Gastroesophageal sphincter (tissue), 4 donors: Measurements from ENCODE around the gene PLAGL1. TPM values are rescaled to one million over a fixed set of nuclear protein-coding genes. Genes with fewer than 3 reads are reported as not detected.
A peak's percentile ranks its signal among the peaks of the same experiment; 100 is the strongest.

ENCODE experiments used
- ATAC-seq: fragments of 150-250 bp; one replicate; pipeline ENCODE4 v1.9.1; 2016; ENCODE audit warnings: mild to moderate bottlenecking, moderate library complexity
- H3K27ac ChIP-seq, 4 donors: fragments of 200-600 bp; sonication (generic) in 3 of 4; 1 replicate in 3 of 4; 2 replicates in 1 of 4; pipeline ENCODE4 v1.5.1; 2016 to 2019
- H3K27me3 ChIP-seq: fragments of 200-600 bp; sonication (generic); one replicate; pipeline ENCODE4 v1.5.1; 2019
- H3K36me3 ChIP-seq, 2 donors: fragments of 200-600 bp; sonication (generic); one replicate each; pipeline ENCODE4 v1.5.1; 2019; ENCODE audit warnings: control low read depth in 1 of 2
- H3K4me1 ChIP-seq, 3 donors: fragments of 200-600 bp; sonication (generic); 1 replicate in 2 of 3; 2 replicates in 1 of 3; pipeline ENCODE4 v1.5.1; 2016 to 2019; ENCODE audit warnings: control low read depth in 2 of 3
- H3K4me3 ChIP-seq, 2 donors: fragments of 200-600 bp; sonication (generic); one replicate each; pipeline ENCODE4 v1.5.1; 2019; ENCODE audit warnings: mild to moderate bottlenecking in 1 of 2, moderate library complexity in 1 of 2
- H3K9me3 ChIP-seq, 3 donors: fragments of 200-600 bp; sonication (generic); one replicate each; pipeline ENCODE4 v1.5.1; 2017 to 2019; ENCODE audit warnings: control low read depth in 2 of 3
- EP300 ChIP-seq: sonication (generic); formaldehyde crosslinking; IDR thresholded peaks from one replicate; pipeline ENCODE4 v1.6.1; 2017; ENCODE audit warnings: antibody characterized with exemption, mild to moderate bottlenecking
- POLR2A ChIP-seq, 2 donors: fragments of 450-650 bp; IDR thresholded peaks; one replicate each; pipeline ENCODE4 v1.6.1; 2017; ENCODE audit warnings: antibody characterized with exemption in 2 of 2, mild to moderate bottlenecking in 2 of 2, moderate library complexity in 1 of 2
- POLR2AphosphoS5 ChIP-seq: sonication (generic); formaldehyde crosslinking; IDR thresholded peaks from one replicate; pipeline ENCODE4 v1.6.1; 2017; ENCODE audit warnings: antibody characterized with exemption
- WGBS, 2 donors: methylation state at CpG; one replicate each; pipeline ENCODE4 v1.1.5; 2018; ENCODE audit warnings: low coverage in 1 of 2; 5-methylcytosine and 5-hydroxymethylcytosine counted together
- total RNA-seq, 4 donors: library from RNA; depleted of rRNA; stranded (reverse); fragments of >200 nt; gene quantifications; one replicate each; pipeline ENCODE4 v1.1.0, GENCODE V29; 2016
- TF ChIP-seq, protein P1 (sequence below), 4 experiments: fragments of 200-600 bp in 2 of 4; fragments of 450-650 bp in 2 of 4; sonication (generic) in 1 of 4; IDR thresholded peaks; one replicate each; pipeline ENCODE4 v1.5.1; 2017 to 2019; ENCODE audit warnings: antibody characterized with exemption in 4 of 4, mild to moderate bottlenecking in 2 of 4, moderate library complexity in 2 of 4

The PLAGL1 gene, protein sequence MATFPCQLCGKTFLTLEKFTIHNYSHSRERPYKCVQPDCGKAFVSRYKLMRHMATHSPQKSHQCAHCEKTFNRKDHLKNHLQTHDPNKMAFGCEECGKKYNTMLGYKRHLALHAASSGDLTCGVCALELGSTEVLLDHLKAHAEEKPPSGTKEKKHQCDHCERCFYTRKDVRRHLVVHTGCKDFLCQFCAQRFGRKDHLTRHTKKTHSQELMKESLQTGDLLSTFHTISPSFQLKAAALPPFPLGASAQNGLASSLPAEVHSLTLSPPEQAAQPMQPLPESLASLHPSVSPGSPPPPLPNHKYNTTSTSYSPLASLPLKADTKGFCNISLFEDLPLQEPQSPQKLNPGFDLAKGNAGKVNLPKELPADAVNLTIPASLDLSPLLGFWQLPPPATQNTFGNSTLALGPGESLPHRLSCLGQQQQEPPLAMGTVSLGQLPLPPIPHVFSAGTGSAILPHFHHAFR
- 10 to 100 TPM; 13.2 to 26.3 (median 17.5) TPM for total RNA-seq

DNA sequence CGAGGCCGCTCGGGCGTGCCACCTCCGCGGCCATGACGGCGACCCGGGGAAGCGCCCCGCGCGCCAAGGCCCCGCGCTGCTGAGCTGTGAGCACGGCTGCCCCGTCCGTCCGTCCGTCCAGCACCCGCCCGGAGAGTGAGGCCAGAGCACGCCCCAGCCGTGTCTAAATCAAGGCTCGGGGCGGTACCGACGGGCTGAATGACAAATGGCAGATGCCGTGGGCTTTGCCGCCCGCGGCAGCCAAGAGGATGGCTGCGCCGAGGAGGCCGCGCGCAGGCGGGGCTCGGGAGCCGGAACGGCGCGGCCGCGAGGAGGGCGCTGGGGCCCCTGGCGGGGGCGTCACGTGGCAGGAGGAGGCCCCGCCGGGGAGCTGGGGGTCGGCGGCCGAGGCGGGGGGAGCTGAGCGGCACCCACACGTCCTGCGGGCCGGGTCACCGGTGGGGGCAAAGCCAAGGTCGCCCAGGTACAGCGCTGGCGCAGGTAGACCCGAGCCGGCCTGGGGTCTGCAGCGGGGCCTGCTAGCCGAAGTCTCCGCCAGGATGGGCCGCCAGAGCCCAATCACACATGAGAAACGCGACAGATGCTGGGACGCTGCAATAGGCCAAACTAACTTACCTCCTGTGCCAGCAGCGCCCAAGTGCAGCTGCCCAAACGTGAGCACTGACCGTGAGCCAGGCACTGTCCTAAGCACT is at the start of gene PLAGL1:
TSS of gene PLAGL1 (minus strand) at position 140 of the 692 bp plus-strand sequence. CDS start 60,123 bp downstream, outside the sequence.
- Histone ChIP-seq H3K4me3 (peak within 1 kb of the TSS; percentile 35 to 67), H3K36me3 (no peaks in the 10 kb centered on the region), H3K4me1 (peaks cover 0 to 12% (median 0%) of the 10 kb centered on the region in 3 donors), H3K27me3 (no peaks in the 10 kb centered on the region), H3K9me3 (no peaks in the 10 kb centered on the region), H3K27ac (peak within 1 kb of the TSS; percentile 34 to 87 (median 81))
- ATAC-seq, result peak; percentile 90
- TF ChIP-seq POLR2A (IDR thresholded peaks at IDR 0.05) (peak; percentile 89 to 92), POLR2AphosphoS5 (peak; percentile 95), EP300 (no peak)
- TF ChIP-seq, protein P1, sequence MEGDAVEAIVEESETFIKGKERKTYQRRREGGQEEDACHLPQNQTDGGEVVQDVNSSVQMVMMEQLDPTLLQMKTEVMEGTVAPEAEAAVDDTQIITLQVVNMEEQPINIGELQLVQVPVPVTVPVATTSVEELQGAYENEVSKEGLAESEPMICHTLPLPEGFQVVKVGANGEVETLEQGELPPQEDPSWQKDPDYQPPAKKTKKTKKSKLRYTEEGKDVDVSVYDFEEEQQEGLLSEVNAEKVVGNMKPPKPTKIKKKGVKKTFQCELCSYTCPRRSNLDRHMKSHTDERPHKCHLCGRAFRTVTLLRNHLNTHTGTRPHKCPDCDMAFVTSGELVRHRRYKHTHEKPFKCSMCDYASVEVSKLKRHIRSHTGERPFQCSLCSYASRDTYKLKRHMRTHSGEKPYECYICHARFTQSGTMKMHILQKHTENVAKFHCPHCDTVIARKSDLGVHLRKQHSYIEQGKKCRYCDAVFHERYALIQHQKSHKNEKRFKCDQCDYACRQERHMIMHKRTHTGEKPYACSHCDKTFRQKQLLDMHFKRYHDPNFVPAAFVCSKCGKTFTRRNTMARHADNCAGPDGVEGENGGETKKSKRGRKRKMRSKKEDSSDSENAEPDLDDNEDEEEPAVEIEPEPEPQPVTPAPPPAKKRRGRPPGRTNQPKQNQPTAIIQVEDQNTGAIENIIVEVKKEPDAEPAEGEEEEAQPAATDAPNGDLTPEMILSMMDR (IDR thresholded peaks at IDR 0.05), result no peak
- WGBS, 2 donors, result 20 to 51% methylated on average over 1 to 3 of the region's 75 CpGs

DNA sequence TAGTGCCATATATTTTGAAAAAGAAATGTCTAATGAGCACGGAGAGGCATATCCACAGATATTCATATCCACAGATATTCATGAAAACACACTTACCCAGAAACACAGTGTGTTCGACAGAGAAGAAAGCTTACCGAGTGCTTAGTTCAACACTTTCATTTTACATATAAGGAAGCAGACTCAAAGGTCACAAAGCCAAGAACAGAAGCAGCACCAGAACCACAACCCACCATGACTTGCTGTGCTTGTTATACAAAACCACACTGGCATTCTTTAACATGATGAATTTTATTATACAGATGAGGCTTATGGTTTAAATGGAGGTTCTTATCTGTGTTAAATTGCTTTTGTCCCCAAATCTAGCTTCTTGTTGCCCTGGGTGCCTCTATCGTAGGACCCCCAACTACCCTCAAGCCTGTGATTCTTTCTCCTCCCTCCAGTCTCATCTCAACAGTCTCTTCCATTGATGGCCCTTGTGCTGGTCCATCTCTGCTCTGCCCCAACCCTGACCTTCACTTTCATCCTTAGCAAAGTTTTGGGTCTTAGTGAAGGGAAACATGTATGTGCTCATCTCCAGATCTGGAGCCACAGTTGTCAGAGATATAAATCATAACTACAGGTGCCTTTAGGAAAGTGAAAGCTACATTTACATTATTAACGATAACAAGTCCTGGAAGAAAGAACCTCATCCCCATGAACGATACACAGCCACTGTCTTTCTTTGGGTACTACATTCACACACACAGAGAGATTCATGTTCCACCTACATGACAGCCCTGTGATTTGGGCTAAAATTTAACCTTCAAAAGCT is 47.3 kb upstream of the PLAGL1 start:
- WGBS, 2 donors, result 58 to 63% methylated on average over 6 of the region's 6 CpGs
- H3K27ac ChIP-seq, result no peak overlapping the region

DNA sequence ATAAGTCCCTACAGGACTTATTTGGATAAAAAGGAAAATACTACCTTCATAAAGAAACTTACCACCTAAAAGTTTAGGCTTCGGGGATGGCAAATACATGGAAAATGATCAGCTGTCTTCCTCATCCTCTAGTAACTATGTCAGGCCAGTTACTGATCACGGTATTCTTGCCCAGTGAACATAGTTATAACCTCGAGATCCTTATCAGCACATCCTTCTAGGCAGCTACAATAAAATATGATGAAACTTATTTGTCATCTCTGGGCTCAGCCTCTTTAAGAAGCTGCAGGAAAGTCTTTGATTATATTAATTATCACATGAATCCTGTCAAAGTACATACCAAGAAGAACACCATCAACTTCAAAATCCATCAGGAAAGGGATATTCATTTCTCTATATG is 45.5 kb upstream of the PLAGL1 start:
- no peak for TF ChIP-seq POLR2A (IDR thresholded peaks at IDR 0.05)
- TF ChIP-seq, protein P1 (IDR thresholded peaks at IDR 0.05), result no peak
- Histone ChIP-seq H3K27me3 (no peaks in the 10 kb centered on the region), H3K9me3 (peaks cover 0 to 6% (median 0%) of the 10 kb centered on the region in 3 donors), H3K4me3 (no peak overlapping the region), H3K36me3 (no peaks in the 10 kb centered on the region), H3K4me1 (no peaks in the 10 kb centered on the region), H3K27ac (no peak overlapping the region)
- WGBS, 2 donors, result 54 to 75% methylated on average over 2 to 3 of the region's 3 CpGs
- ATAC-seq, result no peak

More for the DNA sequence above, 47.3 kb upstream of the PLAGL1 start:
- H3K36me3 ChIP-seq, result no peaks in the 10 kb centered on the region
- no peaks in the 10 kb centered on the region for H3K9me3 ChIP-seq
- H3K4me3 ChIP-seq, result no peak overlapping the region
- no peak for TF ChIP-seq POLR2AphosphoS5
- no peak for TF ChIP-seq POLR2A (IDR thresholded peaks at IDR 0.05)
- no peak for TF ChIP-seq EP300
- TF ChIP-seq, protein P1 (IDR thresholded peaks at IDR 0.05), result no peak
- peaks cover 4% of the 10 kb centered on the region for H3K27me3 ChIP-seq
- ATAC-seq, result no peak
- H3K4me1 ChIP-seq, result no peaks in the 10 kb centered on the region

DNA sequence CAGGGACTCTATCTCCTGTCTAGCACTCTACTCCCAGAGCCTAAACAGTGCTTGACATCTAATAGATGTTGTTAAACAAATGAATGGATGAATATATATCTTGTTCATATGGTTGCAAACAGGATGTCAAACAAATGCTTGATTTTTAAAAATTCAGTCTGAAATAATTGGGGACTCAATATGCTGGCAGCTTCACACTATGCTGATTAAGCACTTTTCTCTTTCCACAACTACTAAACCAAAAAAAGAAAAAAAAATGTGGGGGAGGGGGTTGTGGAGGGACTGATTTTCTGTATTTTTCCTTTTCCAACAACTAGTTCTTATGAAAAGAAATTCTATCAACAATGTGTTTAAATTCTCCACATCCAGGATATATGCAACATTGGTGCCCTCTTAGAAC is 44.4 kb upstream of the PLAGL1 start:
- no peak for ATAC-seq
- Histone ChIP-seq H3K4me1 (no peaks in the 10 kb centered on the region), H3K36me3 (no peaks in the 10 kb centered on the region), H3K9me3 (peaks cover 0 to 11% (median 0%) of the 10 kb centered on the region in 3 donors), H3K27ac (no peak overlapping the region), H3K4me3 (no peak overlapping the region), H3K27me3 (no peaks in the 10 kb centered on the region)
- TF ChIP-seq POLR2AphosphoS5 (no peak), EP300 (no peak), POLR2A (IDR thresholded peaks at IDR 0.05) (no peak)
- TF ChIP-seq, protein P1 (IDR thresholded peaks at IDR 0.05), result no peak
